Cardiac muscle cell (in vitro differentiated cells and primary cell): ENCODE data around the gene ZSCAN31. TPM values are rescaled to one million over a fixed set of nuclear protein-coding genes. Genes with fewer than 3 reads are reported as not detected.

ENCODE experiments used
- DNase-seq, 2 donors: peaks; one replicate each; pipeline versions ENCODE4 v3.0.0 to v3.0.0-alpha.2; 2010 to 2017; ENCODE audit warnings: low read depth in 1 of 2, low spot score in 1 of 2
- H3K27ac ChIP-seq: fragments of 200-600 bp; sonication (generic); 2 replicates; pipeline ENCODE4 v1.5.1; 2016
- H3K27me3 ChIP-seq: fragments of 200-600 bp; sonication (generic); 2 replicates; pipeline ENCODE4 v1.6.0; 2016; ENCODE audit warnings: control low read depth
- H3K36me3 ChIP-seq: fragments of 200-600 bp; sonication (generic); 2 replicates; pipeline ENCODE4 v1.5.1; 2016; ENCODE audit warnings: control low read depth
- H3K4me1 ChIP-seq: fragments of 200-600 bp; sonication (generic); 2 replicates; pipeline ENCODE4 v1.8.1; 2017; ENCODE audit warnings: low read depth, mild to moderate bottlenecking, mixed run types
- H3K4me3 ChIP-seq: fragments of 200-600 bp; sonication (generic); 2 replicates; pipeline ENCODE4 v1.5.1; 2016; ENCODE audit warnings: mild to moderate bottlenecking
- H3K9me3 ChIP-seq: fragments of 200-600 bp; sonication (generic); 2 replicates; pipeline ENCODE4 v1.5.1; 2017; ENCODE audit warnings: low read depth, mild to moderate bottlenecking, control low read depth
- polyA plus RNA-seq: library from polyadenylated mRNA; unstranded; fragments of >200 nt; fragmentation: Nextera tagmentation; extraction: Ambion mirVana; gene quantifications from 2 replicates; pipeline ENCODE4 v1.2.1, GENCODE V29; 2016
- total RNA-seq: library from RNA; depleted of rRNA; stranded (reverse); fragments of >200 nt; gene quantifications from 2 replicates; pipeline ENCODE4 v1.2.3, GENCODE V29; 2016
- TF ChIP-seq, protein P1 (sequence below): IDR thresholded peaks from 2 replicates; pipeline ENCODE4 v1.5.1; 2012; ENCODE audit warnings: low read depth, mild to moderate bottlenecking, low read length

ZSCAN31 gene
- total and polyA plus RNA-seq, 2 experiments from 2014 or later, result 3.8 to 8.1 TPM

- Histone ChIP-seq H3K27me3 (peaks cover 3% of the 10 kb centered on the region), H3K27ac (no peak overlapping the region), H3K36me3 (no peaks in the 10 kb centered on the region), H3K4me3 (peak overlapping the region; percentile 68), H3K9me3 (no peaks in the 10 kb centered on the region), H3K4me1 (peaks cover 18% of the 10 kb centered on the region)
- no peak for DNase-seq
- TF ChIP-seq, protein P1, sequence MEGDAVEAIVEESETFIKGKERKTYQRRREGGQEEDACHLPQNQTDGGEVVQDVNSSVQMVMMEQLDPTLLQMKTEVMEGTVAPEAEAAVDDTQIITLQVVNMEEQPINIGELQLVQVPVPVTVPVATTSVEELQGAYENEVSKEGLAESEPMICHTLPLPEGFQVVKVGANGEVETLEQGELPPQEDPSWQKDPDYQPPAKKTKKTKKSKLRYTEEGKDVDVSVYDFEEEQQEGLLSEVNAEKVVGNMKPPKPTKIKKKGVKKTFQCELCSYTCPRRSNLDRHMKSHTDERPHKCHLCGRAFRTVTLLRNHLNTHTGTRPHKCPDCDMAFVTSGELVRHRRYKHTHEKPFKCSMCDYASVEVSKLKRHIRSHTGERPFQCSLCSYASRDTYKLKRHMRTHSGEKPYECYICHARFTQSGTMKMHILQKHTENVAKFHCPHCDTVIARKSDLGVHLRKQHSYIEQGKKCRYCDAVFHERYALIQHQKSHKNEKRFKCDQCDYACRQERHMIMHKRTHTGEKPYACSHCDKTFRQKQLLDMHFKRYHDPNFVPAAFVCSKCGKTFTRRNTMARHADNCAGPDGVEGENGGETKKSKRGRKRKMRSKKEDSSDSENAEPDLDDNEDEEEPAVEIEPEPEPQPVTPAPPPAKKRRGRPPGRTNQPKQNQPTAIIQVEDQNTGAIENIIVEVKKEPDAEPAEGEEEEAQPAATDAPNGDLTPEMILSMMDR, result no peak
Observed at GRCh38 chr6:28351087-28351486, 15.1 kb upstream of the ZSCAN31 start.

DNA sequence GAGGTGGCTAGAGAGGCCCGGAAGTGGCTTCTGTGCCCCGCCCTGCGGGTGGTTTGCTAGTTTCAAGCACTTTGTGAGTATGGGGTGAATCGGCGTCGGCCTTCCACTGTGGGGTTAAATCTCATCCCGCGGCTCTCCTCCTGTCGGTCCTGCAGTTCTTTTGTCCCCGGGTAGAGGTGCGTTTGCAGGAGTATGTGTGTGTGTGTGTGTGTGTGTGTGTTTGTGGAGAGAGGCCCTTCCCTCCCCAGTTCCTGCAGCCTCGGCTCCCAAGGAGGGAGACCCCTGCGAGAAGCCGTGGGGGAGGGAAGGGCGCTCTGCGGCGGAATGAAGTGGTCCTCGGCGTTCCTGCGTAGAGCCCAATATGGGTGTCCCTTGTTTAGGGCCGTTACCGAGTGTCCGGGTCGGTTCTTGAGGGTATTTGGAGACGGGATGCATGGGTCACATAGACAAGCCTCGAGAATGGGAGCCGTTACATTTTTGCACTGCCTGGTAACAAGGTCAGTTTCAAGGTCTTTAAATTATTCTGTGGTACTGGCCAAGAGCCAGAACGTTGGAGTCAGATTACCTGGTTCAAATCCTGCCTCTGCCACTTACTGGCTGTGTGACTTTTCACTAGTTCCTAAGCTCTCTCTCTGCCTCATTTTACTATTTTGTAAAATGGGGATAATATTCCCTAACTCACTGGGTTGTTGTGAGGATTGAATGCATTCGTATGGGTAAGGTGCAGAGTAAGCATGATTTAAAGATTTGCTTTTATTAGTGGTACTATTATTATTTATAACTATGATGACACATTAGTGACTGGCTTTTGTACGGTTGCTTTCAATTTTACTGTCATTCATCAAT, 14.2 kb upstream of the ZSCAN31 start, which contains the start of gene ZKSCAN3:
Gene ZKSCAN3 (plus strand): TSS at position 56 of the 846 bp plus-strand sequence. CDS start 9,640 bp downstream, outside the sequence.
- no peaks in the 10 kb centered on the region for H3K9me3 ChIP-seq
- H3K36me3 ChIP-seq, result no peaks in the 10 kb centered on the region
- H3K27me3 ChIP-seq, result peaks cover 9% of the 10 kb centered on the region
- TF ChIP-seq, protein P1, result no peak
- peaks cover 14% of the 10 kb centered on the region for H3K4me1 ChIP-seq
- H3K27ac ChIP-seq, result peak within 1 kb of the TSS; percentile 85
- H3K4me3 ChIP-seq, result peak within 1 kb of the TSS; percentile 68
- peak; percentile 79 to 91 for DNase-seq

- no peak for DNase-seq
- Histone ChIP-seq H3K9me3 (no peaks in the 10 kb centered on the region), H3K36me3 (no peaks in the 10 kb centered on the region), H3K27me3 (peaks cover 9% of the 10 kb centered on the region), H3K27ac (peak overlapping the region; percentile 85), H3K4me1 (peaks cover 14% of the 10 kb centered on the region), H3K4me3 (peak overlapping the region; percentile 68)
- TF ChIP-seq, protein P1, result no peak
Observed at GRCh38 chr6:28349344-28349891, 13.5 kb upstream of the ZSCAN31 start.

GRCh38 chr6:28347119-28347518, 11.2 kb upstream of the ZSCAN31 start:
- Histone ChIP-seq H3K4me3 (no peak overlapping the region), H3K9me3 (no peaks in the 10 kb centered on the region), H3K27ac (peak overlapping the region; percentile 2), H3K36me3 (no peaks in the 10 kb centered on the region), H3K27me3 (peaks cover 9% of the 10 kb centered on the region), H3K4me1 (peaks cover 14% of the 10 kb centered on the region)
- no peak for DNase-seq
- TF ChIP-seq, protein P1, result no peak

- DNase-seq, result no peak
- Histone ChIP-seq H3K9me3 (no peaks in the 10 kb centered on the region), H3K27me3 (peaks cover 9% of the 10 kb centered on the region), H3K27ac (no peak overlapping the region), H3K4me3 (no peak overlapping the region), H3K36me3 (no peaks in the 10 kb centered on the region), H3K4me1 (peaks cover 8% of the 10 kb centered on the region)
- TF ChIP-seq, protein P1, result no peak
Observed at GRCh38 chr6:28345201-28345600, 9.3 kb upstream of the ZSCAN31 start.
